ENCODE results near the gene ZNF608.

Gene ZNF608

DNA sequence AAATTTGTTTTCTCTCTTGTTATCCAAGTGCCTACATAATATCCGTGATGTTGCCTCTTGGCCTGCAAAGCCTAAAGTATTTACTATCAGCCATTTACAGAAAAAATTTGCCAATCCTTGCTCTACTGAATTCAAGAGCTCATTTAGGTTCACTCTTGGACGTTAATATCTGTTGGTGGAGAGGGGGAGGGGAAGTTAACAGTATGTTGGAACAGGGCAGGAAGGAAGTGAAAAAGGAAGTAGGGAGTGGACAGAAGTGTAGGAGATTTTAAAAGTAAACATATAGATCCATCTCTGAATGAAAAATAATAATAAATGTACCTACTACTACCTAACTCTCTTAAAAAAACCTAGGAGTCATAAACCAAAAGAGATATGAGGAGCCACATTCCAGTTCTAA, 32.8 kb downstream of the ZNF608 start:
- no peak for DNase-seq

DNA sequence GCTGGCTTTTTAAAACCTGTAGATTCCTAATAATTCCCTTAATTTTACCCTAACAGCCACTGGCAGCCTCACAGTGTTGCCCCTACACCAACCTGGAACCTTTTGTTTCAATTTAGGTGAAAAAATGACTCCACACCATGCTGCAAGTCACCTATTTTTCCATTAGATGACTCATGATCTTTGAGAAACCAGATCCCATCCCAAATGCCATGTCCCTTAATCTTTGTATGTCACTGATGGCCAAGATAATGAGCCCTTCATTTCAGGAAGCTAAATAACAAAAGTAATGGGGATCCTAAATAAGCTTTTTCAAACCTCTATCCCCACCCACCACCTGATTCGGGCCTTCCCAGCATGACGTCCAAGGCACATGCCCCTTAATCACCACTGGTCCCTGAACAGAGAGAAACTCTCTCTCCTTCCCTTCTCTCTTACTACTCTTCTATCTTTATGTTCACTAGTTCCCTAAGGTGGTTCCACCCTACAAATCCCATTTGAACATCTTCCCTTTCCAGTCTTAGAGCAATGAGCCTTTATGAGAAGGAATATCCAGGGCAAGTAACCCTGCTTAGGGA, 33.6 kb downstream of the ZNF608 start:
- no peak for DNase-seq

DNA sequence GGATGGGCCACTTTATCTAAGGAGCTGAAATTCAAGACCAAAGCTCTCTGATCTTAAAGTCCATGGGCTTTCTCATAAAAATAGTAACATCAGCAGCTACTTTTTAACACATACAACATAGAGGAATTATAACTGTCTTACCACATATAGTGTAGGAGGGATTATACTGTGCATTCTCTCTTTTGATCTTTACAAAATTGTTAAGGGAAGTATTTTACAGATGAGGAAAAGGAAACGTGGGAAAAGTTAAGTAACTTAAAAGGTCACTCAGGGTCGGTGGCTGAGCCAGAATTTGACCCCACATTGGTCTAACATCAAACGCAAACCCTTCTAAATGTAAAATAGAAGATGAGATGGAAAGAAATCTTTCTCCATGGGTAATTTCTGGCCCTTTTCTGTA, 38.4 kb downstream of the ZNF608 start:
- DNase-seq = no peak

DNA sequence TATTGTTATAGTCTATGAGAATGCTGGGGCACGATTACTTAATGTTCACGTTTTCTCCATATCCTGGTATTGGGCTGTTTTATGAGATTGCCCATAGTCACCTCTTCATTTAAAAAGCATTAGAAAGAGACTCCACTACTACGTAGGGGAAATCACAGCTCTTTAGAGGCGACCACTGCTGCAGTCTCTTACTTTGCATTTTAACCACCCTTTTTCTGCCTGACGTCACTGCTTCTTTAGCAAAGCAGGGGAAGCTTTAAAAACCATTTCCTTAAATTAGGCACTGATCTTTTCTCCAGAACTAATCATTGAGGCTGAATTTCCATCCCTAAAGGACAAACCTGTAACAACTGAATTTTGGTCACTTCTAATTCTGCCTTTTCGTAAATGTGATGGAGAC, 38.9 kb downstream of the ZNF608 start:
- no peak for DNase-seq

DNA sequence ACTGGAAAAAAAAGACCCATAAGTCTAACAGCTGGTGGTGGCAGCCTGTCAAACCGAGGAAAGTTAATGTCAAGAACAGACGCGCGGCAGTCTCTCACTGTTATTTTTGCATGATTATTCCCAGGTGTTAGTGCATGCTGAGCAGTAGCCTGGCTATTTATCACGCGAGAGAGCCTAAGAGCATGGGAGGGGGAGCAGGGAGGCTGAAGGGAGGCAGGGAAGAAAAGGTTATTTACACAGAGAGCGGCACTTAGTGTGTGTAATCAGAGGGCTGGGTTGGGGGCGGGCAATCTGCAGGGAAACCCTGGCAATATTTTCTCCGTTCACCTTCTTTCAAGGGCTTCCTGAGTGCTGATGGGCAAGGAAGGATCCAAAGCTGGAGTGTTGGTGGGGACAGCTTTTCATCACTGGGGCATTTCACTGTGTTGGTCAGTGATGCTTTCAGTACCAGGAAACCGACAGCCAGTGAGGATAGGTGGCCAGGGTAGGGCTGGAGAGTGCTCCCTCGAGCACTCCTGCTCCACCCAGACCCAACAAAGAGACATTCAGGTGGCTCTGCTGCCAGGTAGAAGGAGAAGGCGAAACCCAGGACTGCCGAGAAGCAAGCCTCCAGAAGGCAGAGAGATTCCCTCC, 39.6 kb downstream of the ZNF608 start:
- no peak for DNase-seq

DNA sequence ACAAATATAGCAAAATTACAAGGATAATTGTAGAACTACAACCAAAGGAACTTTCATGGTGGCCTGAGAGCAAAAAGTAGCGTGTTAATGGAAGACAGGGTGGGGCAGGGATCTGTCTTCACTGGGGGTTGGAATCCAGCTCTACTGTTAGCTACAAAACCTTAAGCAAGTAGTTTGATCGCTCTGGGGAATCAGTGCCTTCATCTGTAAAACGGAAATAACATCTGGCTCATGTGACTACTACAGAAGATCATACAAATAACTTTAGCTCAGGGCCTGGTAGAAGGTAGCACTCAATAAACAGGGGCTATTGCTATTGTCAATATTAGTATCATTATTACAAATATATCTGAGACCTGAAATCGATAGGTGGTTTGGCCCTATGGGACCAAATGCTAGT, 40.4 kb downstream of the ZNF608 start:
- DNase-seq = no peak

DNA sequence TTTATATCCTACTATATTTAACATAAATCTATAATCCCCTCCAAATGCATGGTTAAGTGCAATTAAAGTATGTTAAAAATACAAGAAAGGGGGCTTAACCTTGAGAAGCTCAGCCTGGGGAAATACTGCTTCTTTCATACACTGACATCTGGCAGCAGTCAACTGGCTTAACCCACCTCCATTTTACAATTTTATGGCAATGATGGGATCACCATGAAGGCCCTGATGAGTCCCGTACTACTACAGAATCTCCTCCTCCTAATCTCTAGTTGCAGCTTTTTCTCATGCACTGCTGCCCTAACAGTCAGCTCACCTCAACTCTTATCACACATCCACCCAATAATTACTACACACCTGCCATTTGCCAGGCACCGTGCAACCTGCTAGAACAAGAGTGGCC, 40.9 kb downstream of the ZNF608 start:
- no peak for DNase-seq

DNA sequence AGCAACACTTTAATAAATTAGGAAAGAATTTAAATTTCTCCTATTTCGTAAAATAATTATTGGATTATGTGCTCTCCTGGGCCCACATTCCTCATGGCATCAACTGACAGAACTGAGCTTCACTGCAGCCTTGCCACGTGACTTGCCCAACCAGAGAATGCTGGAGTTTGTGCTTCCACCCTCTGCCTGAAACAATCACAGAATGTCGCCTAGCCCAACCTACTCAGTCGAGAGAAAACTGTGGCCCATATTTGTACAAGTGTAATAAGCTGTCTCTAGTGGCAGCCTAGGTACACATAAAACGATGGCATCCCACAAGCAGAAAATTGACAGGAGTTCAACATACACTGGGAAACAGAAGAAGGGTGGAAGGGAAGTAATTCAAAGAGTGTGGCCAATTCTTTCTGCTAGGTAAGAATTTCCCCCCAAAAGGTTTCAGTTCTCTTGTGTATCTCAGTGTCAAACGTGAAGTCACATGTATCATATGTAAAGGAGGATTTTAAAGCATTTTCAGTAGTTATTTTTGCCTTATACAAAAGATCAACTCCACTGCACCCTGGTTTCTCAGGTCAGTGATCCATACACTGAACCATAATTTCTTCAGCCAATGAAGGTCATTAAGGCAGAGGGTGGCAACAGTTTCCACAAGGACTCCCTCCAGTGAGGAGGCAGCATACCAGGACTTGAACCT, 41.7 kb downstream of the ZNF608 start:
- DNase-seq = no peak

DNA sequence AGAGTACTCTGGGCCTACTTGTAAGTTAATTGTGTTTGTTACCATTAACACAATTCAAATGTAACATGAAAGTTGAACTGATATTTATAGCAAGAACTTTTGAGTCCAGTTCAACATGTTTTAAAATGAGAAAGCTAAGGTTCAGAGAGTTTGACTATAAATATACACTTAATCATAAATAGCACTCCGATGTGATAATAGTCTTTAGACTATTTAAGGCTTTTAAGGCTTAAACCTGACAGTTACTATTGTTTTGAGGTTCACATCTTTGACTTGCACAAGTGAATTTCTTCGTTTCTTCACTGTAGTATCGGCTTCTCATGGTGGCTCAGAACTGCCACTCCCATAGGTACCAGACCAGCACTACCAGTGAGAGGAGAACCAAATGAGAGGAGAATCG, 42.4 kb downstream of the ZNF608 start:
- no peak for DNase-seq

DNA sequence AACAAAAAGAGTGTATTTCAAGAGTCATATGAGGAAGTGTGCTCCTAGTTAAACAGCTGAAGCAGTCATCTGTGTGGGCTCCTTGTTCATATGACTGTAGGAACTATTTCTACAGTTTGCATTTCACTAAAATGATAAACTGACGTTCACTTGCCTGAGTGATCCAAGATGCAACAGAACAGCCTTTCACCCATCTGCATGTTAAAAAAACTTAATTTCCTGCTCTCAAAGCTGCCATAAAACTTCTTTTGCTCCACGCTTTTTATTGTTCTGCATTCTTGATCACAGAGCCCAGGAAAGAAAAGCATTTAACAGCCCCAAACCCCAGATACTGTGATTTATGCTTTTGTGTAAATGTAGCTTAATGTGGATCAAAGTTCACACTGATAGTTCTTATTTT, 43.9 kb downstream of the ZNF608 start:
- no peak for DNase-seq

DNA sequence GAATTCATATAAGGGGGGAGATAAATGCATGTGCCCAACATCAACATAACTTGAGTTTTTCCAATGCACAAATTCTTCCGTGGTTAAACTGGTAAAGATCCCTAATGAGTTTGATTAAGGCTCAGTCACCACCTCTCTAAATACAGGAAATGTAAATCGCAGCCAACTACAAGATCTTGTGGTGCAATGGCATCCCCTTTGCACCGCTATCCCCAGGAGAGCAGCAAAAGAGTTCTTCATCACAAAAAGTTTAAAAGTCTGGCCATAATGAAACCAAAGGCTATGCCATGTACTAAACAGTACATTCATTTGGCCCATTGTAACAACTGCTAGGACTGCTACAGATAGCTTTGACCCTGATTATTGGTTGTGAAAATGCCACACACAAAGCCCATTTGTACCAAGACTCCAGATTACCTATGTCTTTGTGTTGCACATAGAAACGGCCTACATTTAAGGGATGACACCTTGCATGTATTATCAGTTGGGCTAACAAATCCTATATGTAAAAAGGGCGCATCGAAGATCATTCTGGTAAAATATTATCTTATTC, 44.5 kb downstream of the ZNF608 start:
- no peak for DNase-seq

DNA sequence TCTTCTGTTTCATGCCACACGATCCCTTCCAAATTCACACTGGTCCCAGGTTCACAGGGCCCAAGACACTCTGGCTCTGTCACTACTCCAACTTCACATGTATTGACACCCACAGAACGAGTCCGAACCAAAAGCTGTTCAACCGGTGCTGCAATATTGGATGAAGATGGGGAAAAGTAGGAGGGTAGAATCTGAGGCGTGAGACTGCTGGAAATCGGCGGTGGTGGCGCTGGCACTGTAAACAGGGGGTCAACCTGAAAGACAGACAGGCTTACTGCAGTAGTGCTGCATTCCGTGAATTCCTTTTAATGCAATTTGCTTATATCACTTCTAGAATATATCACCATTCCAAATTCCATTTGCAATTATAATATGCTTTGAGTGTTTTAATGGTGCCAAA, 45.4 kb downstream of the ZNF608 start:
- DNase-seq = no peak

DNA sequence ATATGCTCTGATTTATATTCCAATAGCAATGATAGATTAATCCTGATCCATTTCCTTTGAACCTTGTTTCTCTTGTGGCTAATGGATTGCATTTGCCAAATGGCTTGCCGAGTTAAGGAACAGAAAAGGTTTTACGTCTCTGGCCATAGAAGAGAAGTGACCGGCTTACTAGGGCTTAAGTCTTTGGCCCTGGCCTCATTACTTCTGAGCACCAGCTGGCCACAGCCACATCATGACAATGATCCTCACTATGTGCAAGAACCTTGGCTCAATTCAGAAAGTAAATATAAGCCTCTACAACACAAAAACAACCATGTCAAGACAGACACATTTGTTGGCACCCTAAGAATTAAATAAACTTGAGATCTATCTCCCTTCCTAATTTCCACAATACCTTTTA, 46.1 kb downstream of the ZNF608 start:
- DNase-seq = no peak

DNA sequence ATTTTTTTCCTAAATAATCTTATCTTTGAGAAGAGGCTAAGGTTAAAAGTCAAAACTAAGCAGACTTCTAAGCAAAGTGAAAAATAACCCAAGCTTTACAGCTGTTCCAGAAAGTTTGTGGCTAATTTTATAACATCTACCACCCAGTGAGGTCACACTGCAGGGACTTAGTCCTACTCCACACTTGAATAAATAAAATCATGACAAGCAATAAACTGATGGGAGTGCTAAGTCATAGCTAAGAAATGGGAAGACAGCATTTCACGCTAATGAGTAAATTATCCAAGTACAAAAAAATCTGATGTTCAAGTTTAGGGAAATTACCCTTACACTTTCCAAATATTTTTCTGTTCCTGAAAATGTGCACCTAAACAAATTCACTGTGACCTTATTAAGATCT, 47.7 kb downstream of the ZNF608 start:
- no peak for DNase-seq

DNA sequence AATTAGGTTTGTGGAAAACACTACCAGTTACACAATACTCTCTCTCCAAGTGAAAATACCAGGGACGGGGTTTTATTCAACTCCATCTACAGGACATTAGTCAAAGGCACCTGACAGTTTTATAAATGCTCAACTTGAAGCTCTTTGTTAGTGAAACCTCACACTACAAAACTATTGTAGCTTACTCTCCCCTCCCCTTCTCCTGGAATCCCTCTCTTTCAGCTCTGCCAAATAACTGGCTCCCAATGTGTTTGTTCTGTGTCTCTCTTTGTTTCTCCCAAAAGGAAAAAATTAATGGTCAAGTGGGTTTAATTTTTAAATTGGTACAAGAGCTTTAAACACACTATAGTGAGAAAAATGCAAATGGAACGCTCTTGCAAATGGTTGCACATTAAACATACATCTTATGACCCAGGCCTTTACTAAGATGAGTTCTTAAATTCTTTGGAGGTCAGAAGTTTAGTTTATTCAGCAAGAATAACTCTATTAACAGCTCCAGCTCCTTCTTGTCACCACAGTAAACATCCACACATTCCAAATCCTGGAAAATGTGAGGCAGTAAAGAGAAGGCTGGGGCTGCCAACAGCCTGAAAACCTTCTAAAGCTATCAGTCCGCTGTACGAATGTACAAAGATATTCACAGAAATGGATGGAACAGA, 48.4 kb downstream of the ZNF608 start:
- no peak for DNase-seq

DNA sequence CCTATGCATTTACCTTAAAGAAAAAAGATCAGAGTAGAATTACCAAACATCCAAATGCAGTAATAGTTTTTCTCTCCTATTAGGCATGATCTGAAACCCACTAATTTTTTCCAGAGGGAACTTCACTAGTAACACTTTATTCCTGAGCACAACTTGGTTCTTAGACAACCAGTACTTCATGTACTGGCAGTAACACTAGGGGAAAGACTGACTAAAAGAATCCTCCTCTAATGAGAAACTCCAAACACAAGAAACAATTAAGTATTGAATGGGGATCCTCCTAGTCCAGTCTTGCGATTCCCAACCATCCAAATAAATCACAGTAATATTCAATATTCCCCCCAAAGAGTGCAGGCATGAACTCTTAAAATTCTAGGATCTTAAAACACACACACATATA, 48.9 kb downstream of the ZNF608 start:
- DNase-seq = no peak

DNA sequence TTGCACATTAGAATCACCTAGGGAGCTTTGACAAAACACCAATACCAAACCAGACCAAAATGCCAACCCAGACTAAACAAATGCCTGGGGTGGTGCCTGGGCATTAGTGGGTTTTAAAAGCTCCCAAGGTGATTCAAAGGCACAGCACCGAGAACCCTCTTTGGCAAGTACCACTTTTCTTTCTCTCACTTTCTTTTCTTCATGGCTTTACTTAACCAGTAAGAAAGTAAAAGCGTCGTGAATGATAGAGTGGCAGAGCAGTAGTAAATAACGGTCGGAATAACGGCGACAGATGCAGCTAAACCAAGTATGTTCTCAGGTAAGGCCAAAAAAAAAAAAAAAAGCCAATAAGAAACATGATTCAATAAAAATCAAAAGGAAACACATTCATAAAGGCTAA, 49.5 kb downstream of the ZNF608 start:
- DNase-seq = no peak
